ENCODE data around the gene PANX2. TPM values are rescaled to one million over a fixed set of nuclear protein-coding genes. Genes with fewer than 3 reads are reported as not detected.

Gene PANX2
- total RNA-seq, 4 donors from 2014 or later, result 0.40 to 0.83 TPM; not detected in 2

DNA sequence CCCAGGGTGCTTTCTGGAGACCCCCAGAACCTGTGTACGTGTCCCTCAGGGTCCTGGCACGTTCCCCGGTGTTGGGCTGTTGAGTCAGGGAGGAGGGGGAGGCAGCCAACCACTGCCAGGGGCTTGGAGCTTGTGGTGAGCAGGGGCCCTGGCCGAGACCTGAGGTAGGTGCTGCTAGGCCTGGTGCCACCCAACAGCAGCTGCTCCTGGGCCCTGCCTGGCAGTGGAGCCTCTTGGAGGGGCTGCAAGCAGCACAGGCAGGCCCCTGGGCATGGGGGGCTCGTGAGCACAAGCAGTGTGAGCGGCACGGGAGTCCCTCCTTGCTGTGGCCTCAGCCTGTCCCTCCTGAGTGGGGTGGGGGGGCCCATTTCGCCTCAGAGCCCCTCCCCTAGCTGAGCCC, 23.1 kb downstream of the PANX2 start:
- no peak for TF ChIP-seq POLR2A (IDR thresholded peaks at IDR 0.05)
- no peak for TF ChIP-seq CTCF (IDR thresholded peaks at IDR 0.05 in 4 of 5, conservative IDR thresholded peaks at IDR 0.05 in 1 of 5)
- Histone ChIP-seq H3K4me1 (peaks cover 11 to 15% of the 10 kb centered on the region in 2 donors), H3K27ac (no peak overlapping the region), H3K36me3 (peaks cover 0 to 42% of the 10 kb centered on the region in 2 donors), H3K27me3 (no peaks in the 10 kb centered on the region), H3K9me3 (no peaks in the 10 kb centered on the region), H3K4me3 (no peak overlapping the region)
- intact Hi-C loops (cut with DNase I; ENCODE audit: low total_unique reads), result no loop called here
- DNase-seq, result no peak
- ATAC-seq, result no peak
- in situ Hi-C loops (cut with MboI; ENCODE audit: low sequenced_read_pairs in 4 of 4), result no loop called here

- ATAC-seq, result no peak
- H3K4me3 ChIP-seq, result no peak overlapping the region
- H3K4me1 ChIP-seq, result peaks cover 11 to 15% of the 10 kb centered on the region in 2 donors
- TF ChIP-seq CTCF (IDR thresholded peaks at IDR 0.05 in 4 of 5, conservative IDR thresholded peaks at IDR 0.05 in 1 of 5) (no peak), POLR2A (IDR thresholded peaks at IDR 0.05) (no peak)
- intact Hi-C loops (cut with DNase I; ENCODE audit: low total_unique reads), result no loop called here
- H3K36me3 ChIP-seq, result peaks cover 0 to 42% of the 10 kb centered on the region in 2 donors
- in situ Hi-C loops (cut with MboI; ENCODE audit: low sequenced_read_pairs in 4 of 4), result no loop called here
- DNase-seq, result no peak
- H3K27me3 ChIP-seq, result no peaks in the 10 kb centered on the region
- no peak overlapping the region for H3K27ac ChIP-seq
- no peaks in the 10 kb centered on the region for H3K9me3 ChIP-seq
These were observed 23.7 kb downstream of the PANX2 start for GRCh38 chr22:50194037-50194805.

DNA sequence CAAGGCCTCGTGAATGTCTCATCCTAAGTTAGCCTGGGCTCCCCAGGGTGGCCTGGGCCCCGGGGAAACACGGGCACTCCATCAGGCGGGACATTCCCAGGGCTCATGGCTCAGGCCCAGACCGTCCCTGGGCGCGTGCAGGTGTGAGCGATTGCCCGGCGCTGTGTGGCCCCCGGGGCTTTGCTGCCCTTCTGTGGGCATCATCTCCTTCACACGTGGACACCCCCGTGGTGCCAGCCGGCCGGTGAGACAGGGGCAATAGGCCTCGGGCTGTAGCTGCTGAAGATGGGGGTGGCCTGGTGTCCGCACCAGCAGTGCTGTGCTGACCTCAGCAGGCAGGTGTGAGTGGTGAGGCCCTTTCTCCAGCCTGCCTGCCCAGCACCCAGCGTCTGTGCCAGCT, 25.7 kb downstream of the PANX2 start:
- peaks cover 9% of the 10 kb centered on the region in 2 donors for H3K4me1 ChIP-seq
- H3K27ac ChIP-seq, result no peak overlapping the region
- in situ Hi-C loops (cut with MboI; ENCODE audit: low sequenced_read_pairs in 4 of 4), result no loop called here
- TF ChIP-seq CTCF (IDR thresholded peaks at IDR 0.05 in 4 of 5, conservative IDR thresholded peaks at IDR 0.05 in 1 of 5) (no peak), POLR2A (IDR thresholded peaks at IDR 0.05) (no peak)
- H3K4me3 ChIP-seq, result no peak overlapping the region
- H3K36me3 ChIP-seq, result peaks cover 0 to 42% of the 10 kb centered on the region in 2 donors
- intact Hi-C loops (cut with DNase I; ENCODE audit: low total_unique reads), result no loop called here
- no peaks in the 10 kb centered on the region for H3K9me3 ChIP-seq
- no peaks in the 10 kb centered on the region for H3K27me3 ChIP-seq
- no peak for ATAC-seq
- DNase-seq, result no peak

GRCh38 chr22:50197000-50197800, 26.7 kb downstream of the PANX2 start:
- no peak overlapping the region for H3K4me3 ChIP-seq
- peaks cover 0 to 42% of the 10 kb centered on the region in 2 donors for H3K36me3 ChIP-seq
- DNase-seq, result no peak
- TF ChIP-seq POLR2A (IDR thresholded peaks at IDR 0.05) (no peak), CTCF (IDR thresholded peaks at IDR 0.05 in 4 of 5, conservative IDR thresholded peaks at IDR 0.05 in 1 of 5) (no peak)
- H3K27me3 ChIP-seq, result no peaks in the 10 kb centered on the region
- intact Hi-C loops (cut with DNase I; ENCODE audit: low total_unique reads) (no loop called here), in situ Hi-C loops (cut with MboI; ENCODE audit: low sequenced_read_pairs in 4 of 4) (no loop called here)
- H3K9me3 ChIP-seq, result no peaks in the 10 kb centered on the region
- peaks cover 15 to 16% of the 10 kb centered on the region in 2 donors for H3K4me1 ChIP-seq
- no peak for ATAC-seq
- H3K27ac ChIP-seq, result no peak overlapping the region

Measured in gastrocnemius medialis (tissue), 4 donors.